Neural progenitor cell (in vitro differentiated cells): ENCODE data around the gene OARD1. TPM values are rescaled to one million over a fixed set of nuclear protein-coding genes. Genes with fewer than 3 reads are reported as not detected.
A peak's percentile ranks its signal among the peaks of the same experiment; 100 is the strongest.

Source experiments
- DNase-seq: peaks from one replicate; pipeline ENCODE4 v3.0.0-alpha.2; 2016; ENCODE audit warnings: low spot score
- H2AFZ ChIP-seq: fragments of 200-600 bp; sonication (generic); replicated peaks from 2 replicates; pipeline ENCODE4 v1.6.1; 2016; ENCODE audit warnings: antibody characterized with exemption
- H3F3A ChIP-seq: fragments of 200-600 bp; sonication (generic); 2 replicates; pipeline ENCODE4 v1.6.1; 2016; ENCODE audit warnings: antibody characterized with exemption, low read depth
- H3K27ac ChIP-seq: fragments of 200-600 bp; sonication (generic); 2 replicates; pipeline ENCODE4 v1.5.1; 2016; ENCODE audit warnings: mild to moderate bottlenecking
- H3K27me3 ChIP-seq: fragments of 200-600 bp; sonication (generic); 2 replicates; pipeline ENCODE4 v1.6.1; 2016; ENCODE audit warnings: mild to moderate bottlenecking, moderate library complexity
- H3K36me3 ChIP-seq: fragments of 200-600 bp; sonication (generic); 2 replicates; pipeline ENCODE4 v1.5.1; 2016
- H3K4me1 ChIP-seq: fragments of 200-600 bp; sonication (generic); 2 replicates; pipeline ENCODE4 v1.6.1; 2016; ENCODE audit warnings: mixed run types
- H3K4me2 ChIP-seq: fragments of 200-600 bp; sonication (generic); 2 replicates; pipeline ENCODE4 v1.6.1; 2016
- H3K4me3 ChIP-seq: fragments of 200-600 bp; sonication (generic); 2 replicates; pipeline ENCODE4 v1.5.1; 2016
- H3K79me2 ChIP-seq: fragments of 200-600 bp; sonication (generic); 2 replicates; pipeline ENCODE4 v1.6.1; 2016; ENCODE audit warnings: low read depth
- H3K9ac ChIP-seq: fragments of 200-600 bp; sonication (generic); 2 replicates; pipeline ENCODE4 v1.6.1; 2016
- H3K9me3 ChIP-seq: fragments of 200-600 bp; sonication (generic); 2 replicates; pipeline ENCODE4 v1.5.1; 2016; ENCODE audit warnings: low read depth
- H4K20me1 ChIP-seq: fragments of 200-600 bp; sonication (generic); 2 replicates; pipeline ENCODE4 v1.6.1; 2016; ENCODE audit warnings: low read depth
- H3K27ac Mint-ChIP-seq: 3 replicates; pipeline ENCODE4 v1.8.0; 2021; ENCODE audit warnings: mixed read lengths
- H3K27me3 Mint-ChIP-seq: 2 replicates; pipeline ENCODE4 v1.8.0; 2022; ENCODE audit warnings: low read depth, mild to moderate bottlenecking, inconsistent platforms, moderate library complexity, mixed read lengths; ENCODE audit not compliant: insufficient read depth
- H3K36me3 Mint-ChIP-seq: 3 replicates; pipeline ENCODE4 v1.8.0; 2021; ENCODE audit warnings: mixed read lengths
- H3K4me1 Mint-ChIP-seq: 3 replicates; pipeline ENCODE4 v1.8.0; 2021; ENCODE audit warnings: mixed read lengths
- H3K4me3 Mint-ChIP-seq: 3 replicates; pipeline ENCODE4 v1.8.0; 2021; ENCODE audit warnings: mild to moderate bottlenecking, moderate library complexity, mixed read lengths
- H3K9me3 Mint-ChIP-seq: 3 replicates; pipeline ENCODE4 v1.8.0; 2020; ENCODE audit warnings: mixed read lengths
- EZH2 ChIP-seq: fragments of 200-600 bp; sonication (generic); IDR thresholded peaks from 2 replicates; pipeline ENCODE4 v1.6.1; 2017; ENCODE audit warnings: antibody characterized with exemption, mild to moderate bottlenecking, moderate library complexity
- EZH2phosphoT487 ChIP-seq: fragments of 200-600 bp; sonication (generic); IDR thresholded peaks from 2 replicates; pipeline ENCODE4 v1.6.1; 2017; ENCODE audit warnings: antibody characterized with exemption
- total RNA-seq: library from RNA; depleted of rRNA; stranded (reverse); fragments of >200 nt; gene quantifications from 2 replicates; pipeline ENCODE4 v1.2.3, GENCODE V29; 2015; ENCODE audit warnings: low replicate concordance
- TF ChIP-seq, protein P1 (sequence below): fragments of 200-600 bp; sonication (generic); IDR thresholded peaks from 2 replicates; pipeline ENCODE4 v1.5.1; 2017; ENCODE audit warnings: antibody characterized with exemption, mild to moderate bottlenecking

OARD1 gene
- total RNA-seq, 1 donor from 2014 or later = 67.9 TPM

DNA sequence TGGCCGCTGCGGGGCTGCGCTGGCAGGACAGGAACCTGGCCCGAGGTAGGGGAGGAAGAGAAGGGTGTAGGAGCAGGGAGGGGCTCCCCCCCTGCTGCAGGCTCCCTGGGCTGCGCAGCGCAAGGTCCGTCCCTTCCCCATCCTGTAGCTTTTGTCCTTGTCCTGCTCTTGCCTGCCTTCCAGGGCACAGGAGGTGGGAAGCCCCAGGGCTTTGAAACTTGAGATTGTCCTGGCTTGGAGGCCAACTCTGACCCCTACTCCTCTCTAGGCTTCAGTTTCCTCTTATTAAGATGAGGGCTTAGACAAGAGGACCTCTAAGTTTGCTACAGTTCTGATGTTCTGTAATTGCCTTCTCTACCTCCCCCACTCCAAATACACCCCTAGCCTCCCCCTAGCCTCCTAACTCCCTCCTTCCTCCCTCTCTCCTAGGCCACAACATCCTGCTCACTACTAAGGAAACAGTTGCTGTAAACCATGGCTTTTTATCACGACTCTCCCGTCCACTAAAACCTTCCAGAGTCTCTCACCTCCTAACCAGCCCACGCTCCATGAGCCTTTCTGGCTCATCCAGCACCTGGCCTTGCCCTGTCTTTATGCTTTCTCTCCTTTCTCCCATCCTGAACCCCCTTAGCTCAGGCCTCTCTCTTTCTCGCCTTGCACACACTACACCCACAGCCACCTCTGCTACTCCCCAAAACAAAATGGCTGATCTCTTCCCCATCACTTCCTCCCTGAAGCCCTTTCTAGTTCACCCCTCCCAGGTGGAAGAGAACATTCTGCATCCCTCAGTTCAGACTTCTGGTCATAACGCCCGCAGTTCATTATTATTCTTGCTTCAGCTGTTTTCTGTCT lies 43.4 kb downstream of the OARD1 start:
- peak; percentile 32 for DNase-seq
- no peak overlapping the region for H3K9ac ChIP-seq
- no peaks in the 10 kb centered on the region for H3K36me3 ChIP-seq
- H3K4me3 Mint-ChIP-seq = peak overlapping the region; percentile 61
- H3K27me3 Mint-ChIP-seq = no peaks in the 10 kb centered on the region
- no peaks in the 10 kb centered on the region for H3K9me3 ChIP-seq
- no peaks in the 10 kb centered on the region for H3K79me2 ChIP-seq
- peak overlapping the region; percentile 72 for H3K4me2 ChIP-seq
- peaks cover 32% of the 10 kb centered on the region for H3K4me1 Mint-ChIP-seq
- H3K27ac ChIP-seq = no peak overlapping the region
- peaks cover 27% of the 10 kb centered on the region for H3K4me1 ChIP-seq
- H2AFZ ChIP-seq = peak overlapping the region; percentile 85
- H3K36me3 Mint-ChIP-seq = peaks cover 8% of the 10 kb centered on the region
- no peaks in the 10 kb centered on the region for H4K20me1 ChIP-seq
- no peaks in the 10 kb centered on the region for H3K27me3 ChIP-seq
- no peaks in the 10 kb centered on the region for H3K9me3 Mint-ChIP-seq
- TF ChIP-seq EZH2 (no peak), EZH2phosphoT487 (no peak)
- TF ChIP-seq, protein P1, sequence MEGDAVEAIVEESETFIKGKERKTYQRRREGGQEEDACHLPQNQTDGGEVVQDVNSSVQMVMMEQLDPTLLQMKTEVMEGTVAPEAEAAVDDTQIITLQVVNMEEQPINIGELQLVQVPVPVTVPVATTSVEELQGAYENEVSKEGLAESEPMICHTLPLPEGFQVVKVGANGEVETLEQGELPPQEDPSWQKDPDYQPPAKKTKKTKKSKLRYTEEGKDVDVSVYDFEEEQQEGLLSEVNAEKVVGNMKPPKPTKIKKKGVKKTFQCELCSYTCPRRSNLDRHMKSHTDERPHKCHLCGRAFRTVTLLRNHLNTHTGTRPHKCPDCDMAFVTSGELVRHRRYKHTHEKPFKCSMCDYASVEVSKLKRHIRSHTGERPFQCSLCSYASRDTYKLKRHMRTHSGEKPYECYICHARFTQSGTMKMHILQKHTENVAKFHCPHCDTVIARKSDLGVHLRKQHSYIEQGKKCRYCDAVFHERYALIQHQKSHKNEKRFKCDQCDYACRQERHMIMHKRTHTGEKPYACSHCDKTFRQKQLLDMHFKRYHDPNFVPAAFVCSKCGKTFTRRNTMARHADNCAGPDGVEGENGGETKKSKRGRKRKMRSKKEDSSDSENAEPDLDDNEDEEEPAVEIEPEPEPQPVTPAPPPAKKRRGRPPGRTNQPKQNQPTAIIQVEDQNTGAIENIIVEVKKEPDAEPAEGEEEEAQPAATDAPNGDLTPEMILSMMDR = no peak
- peaks cover 18% of the 10 kb centered on the region for H3F3A ChIP-seq
- H3K4me3 ChIP-seq = peak overlapping the region; percentile 46
- peak overlapping the region; percentile 33 for H3K27ac Mint-ChIP-seq

DNA sequence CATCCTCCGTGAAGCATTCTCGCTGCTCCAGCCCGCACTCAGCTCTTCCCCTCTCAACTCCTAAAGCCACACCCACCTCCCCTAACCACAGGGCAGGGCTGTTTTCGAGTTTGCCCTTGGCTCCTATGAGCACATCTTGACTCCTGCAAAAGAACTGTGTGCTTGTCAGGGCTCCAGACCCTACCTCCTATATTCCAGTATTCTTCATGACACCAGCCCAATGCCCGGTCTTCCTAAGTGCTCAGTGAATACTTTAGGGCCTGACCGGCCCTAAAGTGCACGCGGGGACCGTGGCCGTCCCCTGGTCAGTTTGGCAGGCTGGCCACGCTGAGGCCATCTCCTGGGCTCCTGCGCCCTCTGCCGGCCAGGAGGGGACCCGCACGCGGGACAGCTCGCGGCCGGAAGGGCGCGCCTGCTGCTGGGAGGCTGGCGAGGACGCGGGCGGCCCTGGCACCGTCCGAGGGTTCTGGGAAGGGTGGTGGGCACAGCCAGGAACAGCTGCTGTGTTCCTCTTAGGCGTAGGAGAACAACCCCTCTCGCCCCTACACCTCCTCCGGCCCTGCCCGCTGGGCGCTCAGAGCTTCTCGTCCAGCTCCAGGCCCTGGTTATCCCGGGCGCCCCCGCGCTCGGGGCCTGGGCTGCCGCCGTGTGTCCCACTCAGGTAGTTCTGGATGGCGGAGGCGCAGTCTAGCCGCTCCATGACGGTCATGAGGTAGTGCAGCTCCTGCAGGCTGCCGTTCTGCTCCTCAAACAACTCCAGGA lies 44.2 kb downstream of the OARD1 start:
- H3K27me3 Mint-ChIP-seq = no peaks in the 10 kb centered on the region
- Histone ChIP-seq H3K4me2 (peak overlapping the region; percentile 72), H2AFZ (peak overlapping the region; percentile 85), H3K4me1 (peaks cover 27% of the 10 kb centered on the region), H4K20me1 (no peaks in the 10 kb centered on the region), H3K9ac (no peak overlapping the region), H3K36me3 (no peaks in the 10 kb centered on the region), H3K4me3 (peak overlapping the region; percentile 46), H3K27ac (no peak overlapping the region), H3K27me3 (no peaks in the 10 kb centered on the region), H3K9me3 (no peaks in the 10 kb centered on the region), H3F3A (peaks cover 18% of the 10 kb centered on the region), H3K79me2 (no peaks in the 10 kb centered on the region)
- no peaks in the 10 kb centered on the region for H3K9me3 Mint-ChIP-seq
- peaks cover 32% of the 10 kb centered on the region for H3K4me1 Mint-ChIP-seq
- DNase-seq = peak; percentile 89
- peaks cover 8% of the 10 kb centered on the region for H3K36me3 Mint-ChIP-seq
- peak overlapping the region; percentile 80 for H3K4me3 Mint-ChIP-seq
- H3K27ac Mint-ChIP-seq = peak overlapping the region; percentile 76
- TF ChIP-seq, protein P1 = peak; percentile 100
- no peak for TF ChIP-seq EZH2phosphoT487
- peak; percentile 28 for TF ChIP-seq EZH2

DNA sequence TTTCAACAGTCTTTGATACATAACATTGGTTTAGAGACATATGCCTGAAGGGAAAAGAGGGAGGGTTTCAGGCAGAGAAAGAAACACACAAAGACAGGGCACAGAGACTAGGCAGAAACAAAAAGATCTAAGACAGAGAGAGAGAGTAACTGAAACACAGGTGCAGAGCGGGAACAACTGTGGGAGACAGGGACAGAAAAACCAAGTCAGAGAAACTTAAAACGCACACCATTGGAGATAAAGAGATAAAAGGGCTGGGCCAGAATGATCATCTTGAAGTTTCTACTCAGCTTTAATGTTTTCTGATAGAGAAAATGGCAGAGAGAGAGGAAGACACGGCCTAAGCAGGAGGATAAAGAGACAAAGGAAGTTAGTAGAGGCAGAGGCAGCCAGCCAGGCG lies 44.9 kb downstream of the OARD1 start:
- Histone ChIP-seq H3K36me3 (no peaks in the 10 kb centered on the region), H2AFZ (peak overlapping the region; percentile 48), H3K9me3 (no peaks in the 10 kb centered on the region), H4K20me1 (no peaks in the 10 kb centered on the region), H3K4me1 (peaks cover 27% of the 10 kb centered on the region), H3K4me2 (peak overlapping the region; percentile 72), H3K27ac (no peak overlapping the region), H3K4me3 (peak overlapping the region; percentile 46), H3K79me2 (no peaks in the 10 kb centered on the region), H3F3A (peaks cover 18% of the 10 kb centered on the region), H3K9ac (no peak overlapping the region), H3K27me3 (no peaks in the 10 kb centered on the region)
- no peak for DNase-seq
- TF ChIP-seq, protein P1 = no peak
- no peak for TF ChIP-seq EZH2
- TF ChIP-seq EZH2phosphoT487 = no peak
- H3K36me3 Mint-ChIP-seq = peaks cover 10% of the 10 kb centered on the region
- H3K4me3 Mint-ChIP-seq = peak overlapping the region; percentile 80
- H3K27me3 Mint-ChIP-seq = no peaks in the 10 kb centered on the region
- H3K9me3 Mint-ChIP-seq = no peaks in the 10 kb centered on the region
- peaks cover 32% of the 10 kb centered on the region for H3K4me1 Mint-ChIP-seq
- peak overlapping the region; percentile 76 for H3K27ac Mint-ChIP-seq
